Spleen (tissue), 11 donors: ENCODE measurements around the gene APRT. TPM values are rescaled to one million over a fixed set of nuclear protein-coding genes. Genes with fewer than 3 reads are reported as not detected.
A peak's percentile ranks its signal among the peaks of the same experiment; 100 is the strongest.

Experiments
- DNase-seq: peaks from one replicate; pipeline ENCODE4 v3.0.0-alpha.2; 2020
- H3K27ac ChIP-seq, 8 donors: fragments of 200-600 bp; sonication (generic) in 7 of 8; 1 replicate in 4 of 8; 2 replicates in 4 of 8; pipeline versions ENCODE4 v1.5.0 to v1.8.0; 2016 to 2021; ENCODE audit warnings: inconsistent platforms in 4 of 8, mild to moderate bottlenecking in 4 of 8, moderate library complexity in 1 of 8
- H3K27me3 ChIP-seq, 7 donors: fragments of 200-600 bp; sonication (generic) in 6 of 7; replicated peaks in 1 of 7; 1 replicate in 4 of 7; 2 replicates in 3 of 7; pipeline versions ENCODE4 v1.5.0 to v1.8.0; 2016 to 2021; ENCODE audit warnings: inconsistent platforms in 3 of 7, mild to moderate bottlenecking in 1 of 7
- H3K36me3 ChIP-seq, 6 donors: fragments of 200-600 bp; sonication (generic) in 5 of 6; 1 replicate in 4 of 6; 2 replicates in 2 of 6; pipeline versions ENCODE4 v1.5.0 to v1.8.0; 2016 to 2021; ENCODE audit warnings: inconsistent platforms in 2 of 6
- H3K4me1 ChIP-seq, 6 donors: fragments of 200-600 bp; sonication (generic) in 5 of 6; 1 replicate in 3 of 6; 2 replicates in 3 of 6; pipeline versions ENCODE4 v1.5.0 to v1.8.0; 2016 to 2021; ENCODE audit warnings: inconsistent platforms in 3 of 6
- H3K4me3 ChIP-seq, 8 donors: fragments of 200-600 bp; sonication (generic) in 7 of 8; 1 replicate in 4 of 8; 2 replicates in 4 of 8; pipeline versions ENCODE4 v1.5.0 to v1.8.0; 2016 to 2021; ENCODE audit warnings: inconsistent platforms in 4 of 8, mild to moderate bottlenecking in 4 of 8, moderate library complexity in 2 of 8
- H3K9me3 ChIP-seq, 8 donors: fragments of 200-600 bp; sonication (generic) in 7 of 8; 1 replicate in 4 of 8; 2 replicates in 4 of 8; pipeline versions ENCODE4 v1.5.0 to v1.8.0; 2016 to 2021; ENCODE audit warnings: inconsistent platforms in 4 of 8
- POLR2A ChIP-seq, 3 donors: fragments of 450-650 bp; IDR thresholded peaks; one replicate each; pipeline ENCODE4 v1.5.1; 2017; ENCODE audit warnings: antibody characterized with exemption in 3 of 3, mild to moderate bottlenecking in 1 of 3
- POLR2AphosphoS5 ChIP-seq, 3 donors: sonication (generic); formaldehyde crosslinking; IDR thresholded peaks; one replicate each; pipeline ENCODE4 v1.5.1; 2017; ENCODE audit warnings: antibody characterized with exemption in 3 of 3
- WGBS, 5 donors: extraction: QIAGEN DNeasy Blood & Tissue Kit in 3 of 5; methylation state at CpG; one replicate each; pipeline versions ENCODE4 v1.1.5 to v1.1.7; 2013 to 2018; 5-methylcytosine and 5-hydroxymethylcytosine counted together
- intact Hi-C: fragments of 100-400 bp; cut with DNase I; formaldehyde crosslinking; loops from one replicate; pipeline ENCODE4 v1.15.0; 2023; ENCODE audit warnings: low total_unique reads
- polyA plus RNA-seq, 3 donors: library from polyadenylated mRNA; stranded (reverse); fragments of 200-250 nt; gene quantifications; one replicate each; pipeline ENCODE4 v1.2.1, GENCODE V29; 2013
- total RNA-seq, 7 donors: library from RNA; depleted of rRNA in 3 of 7; stranded (reverse); fragments of >200 nt in 3 of 7; fragmentation: NEBNext Ultra II Directional in 4 of 7; extraction: Animal tissue kit (Norgen Biotek cat#: 25700) in 4 of 7; gene quantifications; one replicate each; pipeline versions ENCODE4 v1.1.0 to v1.2.1, GENCODE V29; 2016 to 2021
- TF ChIP-seq, protein P1 (sequence below), 11 experiments: fragments of 200-600 bp in 7 of 11; fragments of 450-650 bp in 4 of 11; sonication (generic) in 4 of 11; IDR thresholded peaks in 8 of 11; conservative IDR thresholded peaks in 3 of 11; 1 replicate in 7 of 11; 2 replicates in 4 of 11; pipeline versions ENCODE4 v1.4.0 to v1.8.0; 2016 to 2021; ENCODE audit warnings: antibody characterized with exemption in 11 of 11, inconsistent platforms in 4 of 11, mild to moderate bottlenecking in 1 of 11
- donor health status: healthy with polysubstance abuse.
- donor health status: DM: no; HTN: no; CAD: no; lungs with moderate emphysema.
- donor health status: DM: no; HTN: no; CAD: no.
- donor health status: Bipolar disorder and iron deficiency.
- donor health status: healthy.
- donor health status: DM: no; HTN: no; CAD: no.
- donor health status: DM: yes; HTN: yes; CAD: no.

The APRT gene
- total and polyA plus RNA-seq, 10 donors = 84.1 to 259 (median 102) TPM

DNA sequence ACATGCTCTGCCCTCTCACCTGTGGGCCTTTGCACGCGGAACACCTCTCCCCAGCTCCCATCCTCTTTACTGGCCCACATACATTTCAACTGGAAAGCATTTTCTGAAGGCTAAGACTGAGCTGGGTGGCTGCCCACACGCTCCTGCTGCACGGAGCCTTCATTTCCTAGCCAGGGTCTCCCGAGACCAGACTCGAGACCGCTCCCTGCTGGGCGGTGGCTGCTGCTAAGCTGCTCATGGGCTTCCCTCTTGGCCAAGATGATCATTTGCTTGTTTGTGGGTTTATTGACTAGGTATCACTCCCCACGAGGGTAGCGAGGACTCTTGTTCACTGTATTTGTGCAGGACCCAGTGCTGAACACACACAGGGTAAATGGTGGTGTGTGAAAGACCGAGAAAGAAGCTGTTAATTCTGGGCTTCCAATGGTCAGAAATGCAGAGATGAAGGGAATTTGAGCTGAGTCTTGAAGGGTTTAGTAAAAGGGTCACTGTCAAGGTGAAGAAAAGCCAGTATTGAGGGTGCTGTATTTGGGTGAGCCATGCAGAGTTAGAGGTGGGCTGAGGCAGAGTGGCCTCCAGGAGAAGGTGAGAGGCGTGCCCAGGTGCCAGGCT is 46.1 kb upstream of the APRT start:
- no peak for TF ChIP-seq POLR2A (IDR thresholded peaks at IDR 0.05)
- TF ChIP-seq, protein P1, sequence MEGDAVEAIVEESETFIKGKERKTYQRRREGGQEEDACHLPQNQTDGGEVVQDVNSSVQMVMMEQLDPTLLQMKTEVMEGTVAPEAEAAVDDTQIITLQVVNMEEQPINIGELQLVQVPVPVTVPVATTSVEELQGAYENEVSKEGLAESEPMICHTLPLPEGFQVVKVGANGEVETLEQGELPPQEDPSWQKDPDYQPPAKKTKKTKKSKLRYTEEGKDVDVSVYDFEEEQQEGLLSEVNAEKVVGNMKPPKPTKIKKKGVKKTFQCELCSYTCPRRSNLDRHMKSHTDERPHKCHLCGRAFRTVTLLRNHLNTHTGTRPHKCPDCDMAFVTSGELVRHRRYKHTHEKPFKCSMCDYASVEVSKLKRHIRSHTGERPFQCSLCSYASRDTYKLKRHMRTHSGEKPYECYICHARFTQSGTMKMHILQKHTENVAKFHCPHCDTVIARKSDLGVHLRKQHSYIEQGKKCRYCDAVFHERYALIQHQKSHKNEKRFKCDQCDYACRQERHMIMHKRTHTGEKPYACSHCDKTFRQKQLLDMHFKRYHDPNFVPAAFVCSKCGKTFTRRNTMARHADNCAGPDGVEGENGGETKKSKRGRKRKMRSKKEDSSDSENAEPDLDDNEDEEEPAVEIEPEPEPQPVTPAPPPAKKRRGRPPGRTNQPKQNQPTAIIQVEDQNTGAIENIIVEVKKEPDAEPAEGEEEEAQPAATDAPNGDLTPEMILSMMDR (IDR thresholded peaks at IDR 0.05 in 8 of 11, conservative IDR thresholded peaks at IDR 0.05 in 3 of 11) = peak; percentile 58 to 84 (median 69)
- TF ChIP-seq POLR2AphosphoS5 (IDR thresholded peaks at IDR 0.05) = peak in 1 of 3 donors; percentile 18
- intact Hi-C loops = loop anchor here (5.0 kb wide), 1 partner anchor 46 kb away; the partner anchor contains the start of gene APRT
- peak; percentile 93 for DNase-seq

GRCh38 chr16:88856828-88857727 is 45.4 kb upstream of the APRT start, which contains the start of the genes GALNS and TRAPPC2L:
Gene GALNS, minus strand, starts transcription at chr16:88856947. Its CDS starts 70 bp downstream, at chr16:88856877.
Gene TRAPPC2L, plus strand, starts transcription at chr16:88857127. Its CDS starts 24 bp downstream, at chr16:88857151.
- peaks cover 32 to 80% (median 67%) of the 10 kb centered on the region in 6 donors for H3K4me1 ChIP-seq
- no peaks in the 10 kb centered on the region for H3K27me3 ChIP-seq
- intact Hi-C loops = loop anchor here (5.0 kb wide), 1 partner anchor 45 kb away; the partner anchor contains the start of gene APRT
- peaks cover 0 to 49% (median 31%) of the 10 kb centered on the region in 6 donors for H3K36me3 ChIP-seq
- 0 to 1% (median 1%) methylated on average over 13 to 87 of the region's 87 CpGs for WGBS, 5 donors
- peak within 1 kb of the TSS; percentile 69 to 94 (median 88) for H3K27ac ChIP-seq
- TF ChIP-seq POLR2A (IDR thresholded peaks at IDR 0.05) (peak in 1 of 3 donors; percentile 68), POLR2AphosphoS5 (IDR thresholded peaks at IDR 0.05) (peak; percentile 98)
- TF ChIP-seq, protein P1 (IDR thresholded peaks at IDR 0.05 in 8 of 11, conservative IDR thresholded peaks at IDR 0.05 in 3 of 11) = peak in 1 of 11 experiments; percentile 21
- H3K9me3 ChIP-seq = no peaks in the 10 kb centered on the region
- peak; percentile 99 for DNase-seq
- peak within 1 kb of the TSS; percentile 90 to 100 (median 97) for H3K4me3 ChIP-seq

More for the DNA sequence above, 46.1 kb upstream of the APRT start:
- H3K4me1 ChIP-seq = peaks cover 32 to 74% (median 66%) of the 10 kb centered on the region in 6 donors
- H3K36me3 ChIP-seq = peaks cover 0 to 53% (median 38%) of the 10 kb centered on the region in 6 donors
- H3K27me3 ChIP-seq = no peaks in the 10 kb centered on the region
- whole genome bisulfite sequencing, 5 donors = 11 to 16% (median 14%) methylated on average over 12 of the region's 12 CpGs
- H3K27ac ChIP-seq = peak overlapping the region in 7 of 8 donors; percentile 72 to 94 (median 88)
- H3K4me3 ChIP-seq = peak overlapping the region; percentile 90 to 100 (median 97)
- H3K9me3 ChIP-seq = no peaks in the 10 kb centered on the region

GRCh38 chr16:88856122-88856827 is 44.5 kb upstream of the APRT start:
- intact Hi-C loops = loop anchor here (5.0 kb wide), 1 partner anchor 44 kb away; the partner anchor contains the start of gene APRT
- Histone ChIP-seq H3K4me1 (peaks cover 32 to 80% (median 67%) of the 10 kb centered on the region in 6 donors), H3K4me3 (peak overlapping the region; percentile 90 to 100 (median 97)), H3K36me3 (peaks cover 0 to 49% (median 23%) of the 10 kb centered on the region in 6 donors), H3K9me3 (no peaks in the 10 kb centered on the region), H3K27ac (peak overlapping the region; percentile 69 to 94 (median 88)), H3K27me3 (no peaks in the 10 kb centered on the region)
- TF ChIP-seq POLR2AphosphoS5 (IDR thresholded peaks at IDR 0.05) = no peak
- TF ChIP-seq POLR2A (IDR thresholded peaks at IDR 0.05) = no peak
- TF ChIP-seq, protein P1 (IDR thresholded peaks at IDR 0.05 in 8 of 11, conservative IDR thresholded peaks at IDR 0.05 in 3 of 11) = no peak
- WGBS, 5 donors = 19 to 34% (median 24%) methylated on average over 13 to 45 of the region's 53 CpGs
- DNase-seq = peak; percentile 90
